MCF 10A (cell line): ENCODE results near the gene RBPJ. TPM values are rescaled to one million over a fixed set of nuclear protein-coding genes. Genes with fewer than 3 reads are reported as not detected.
"Not testable (repeated sequence)": the region's sequence is repeated elsewhere in the genome, so short reads cannot be mapped to it uniquely, and the experiment has no call there.

Experiments
- BruUV-seq: library from RNA; stranded (reverse); fragments of 400-500 nt; replicated peaks from 2 replicates; lab custom pipeline; 2021; lab: Mats Ljungman, UMichigan
- CTCF ChIA-PET: fragments of 300-600 bp; sonication (Branson Sonifier 250); formaldehyde crosslinking; extraction: SDS; loops from one replicate; lab custom pipeline; 2021; ENCODE audit warnings: antibody characterized with exemption, inconsistent platforms; lab: Yijun Ruan, JAX
- POLR2A ChIA-PET: fragments of 300-600, 350-650 bp; sonication (Branson Sonifier 250); formaldehyde crosslinking; extraction: SDS; loops from one replicate; lab custom pipeline; 2020; ENCODE audit warnings: antibody characterized with exemption, inconsistent platforms; lab: Yijun Ruan, JAX
- DNase-seq: peaks from one replicate; pipeline ENCODE4 v3.0.0-alpha.2; 2018; ENCODE audit not compliant: unreplicated experiment
- H3K27ac Mint-ChIP-seq: one replicate; pipeline ENCODE4 v1.8.0; 2022; ENCODE audit warnings: mild to moderate bottlenecking, low read depth, mixed read lengths; ENCODE audit not compliant: unreplicated experiment
- H3K27me3 Mint-ChIP-seq: one replicate; pipeline ENCODE4 v1.8.0; 2022; ENCODE audit warnings: mixed read lengths; ENCODE audit not compliant: insufficient read depth, unreplicated experiment
- H3K36me3 Mint-ChIP-seq: one replicate; pipeline ENCODE4 v1.8.0; 2022; ENCODE audit warnings: mild to moderate bottlenecking, moderate library complexity, mixed read lengths; ENCODE audit not compliant: insufficient read depth, unreplicated experiment
- H3K4me1 Mint-ChIP-seq: one replicate; pipeline ENCODE4 v1.8.0; 2022; ENCODE audit warnings: mixed read lengths; ENCODE audit not compliant: insufficient read depth, unreplicated experiment
- H3K4me3 Mint-ChIP-seq: one replicate; pipeline ENCODE4 v1.8.0; 2022; ENCODE audit warnings: mild to moderate bottlenecking, moderate library complexity, mixed read lengths; ENCODE audit not compliant: unreplicated experiment
- H3K9me3 Mint-ChIP-seq: one replicate; pipeline ENCODE4 v1.8.0; 2022; ENCODE audit warnings: mixed read lengths; ENCODE audit not compliant: unreplicated experiment
- CTCF ChIP-seq: fragments of 200-600 bp; IDR thresholded peaks from one replicate; pipeline ENCODE4 v1.8.0; 2022; ENCODE audit warnings: antibody characterized with exemption, mild to moderate bottlenecking; ENCODE audit not compliant: unreplicated experiment
- intact Hi-C: fragments of 100-400 bp; cut with micrococcal nuclease; formaldehyde crosslinking; loops from 2 replicates; pipeline ENCODE4 v1.14.1; 2022
- total RNA-seq: library from RNA; stranded (reverse); gene quantifications from 2 replicates; pipeline ENCODE4 v1.2.3, GENCODE V29; 2022

RBPJ gene
- total RNA-seq, 1 experiment from 2014 or later = 74.4 TPM

DNA sequence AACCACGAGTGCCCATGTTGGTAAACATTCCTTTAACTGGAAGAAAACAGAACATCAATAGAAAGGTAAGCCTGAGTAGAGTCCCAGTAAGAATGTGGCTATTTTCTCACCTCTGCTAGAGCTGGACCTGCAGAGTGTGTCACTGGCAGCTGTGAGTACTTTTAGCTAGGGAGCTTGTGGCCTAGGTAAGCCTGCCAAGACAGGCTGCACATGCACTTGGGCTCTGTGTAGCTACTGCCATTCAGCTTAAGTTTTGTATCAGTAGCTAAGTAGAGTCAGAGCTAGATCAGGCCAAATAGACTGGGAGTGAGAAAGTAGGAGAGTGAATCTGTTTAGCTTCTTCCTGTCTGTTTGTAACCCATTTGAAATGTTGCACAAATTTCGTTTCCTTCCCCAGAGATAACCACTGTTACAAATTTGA, 35.3 kb downstream of the RBPJ start:
- no peak for TF ChIP-seq CTCF
- intact Hi-C loops = no loop called here
- no peak overlapping the region for H3K27ac Mint-ChIP-seq
- DNase-seq = no peak
- ChIA-PET POLR2A (interaction anchor here (1.0 to 1.3 kb wide), 3 partner anchors 12 to 26 kb away, joined by 3 read pairs; no protein-coding TSS in a partner anchor), CTCF (no interaction called here)
- no peaks in the 10 kb centered on the region for H3K9me3 Mint-ChIP-seq
- peaks cover 3% of the 10 kb centered on the region for H3K4me1 Mint-ChIP-seq
- no peak overlapping the region for H3K4me3 Mint-ChIP-seq
- no peaks in the 10 kb centered on the region for H3K27me3 Mint-ChIP-seq
- no peaks in the 10 kb centered on the region for H3K36me3 Mint-ChIP-seq
- BruUV-seq = no TSS peak

GRCh38 chr4:26359521-26359920, 38.7 kb downstream of the RBPJ start:
- intact Hi-C loops, H3K4me1 Mint-ChIP-seq, BruUV-seq, H3K4me3 Mint-ChIP-seq, H3K36me3 Mint-ChIP-seq, H3K27me3 Mint-ChIP-seq, H3K9me3 Mint-ChIP-seq, DNase-seq, H3K27ac Mint-ChIP-seq, POLR2A ChIA-PET: not testable (repeated sequence)
- CTCF ChIA-PET = interaction anchor here (0.6 to 0.9 kb wide), 2 partner anchors 13 to 74 kb away, joined by 3 to 4 read pairs; no protein-coding TSS in a partner anchor

DNA sequence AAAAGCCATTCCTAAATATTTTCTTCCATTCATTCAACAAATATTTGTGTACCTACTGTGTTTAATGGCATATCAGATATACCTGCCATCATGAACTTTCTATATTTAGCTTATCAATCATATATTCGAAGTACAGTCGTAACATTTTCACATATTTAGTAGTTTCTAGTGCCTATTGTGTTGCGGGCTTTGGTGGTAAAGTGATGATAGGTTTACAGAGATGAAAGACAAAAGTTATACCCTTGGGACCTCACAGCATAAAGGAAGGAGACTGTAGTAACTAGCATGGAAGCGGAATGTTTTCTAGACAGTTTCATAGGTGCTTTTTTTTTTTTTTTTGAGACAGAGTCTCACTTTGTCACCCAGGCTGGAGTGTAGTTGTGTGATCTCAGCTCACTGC, 39.5 kb downstream of the RBPJ start:
- no peak for DNase-seq
- H3K4me3 Mint-ChIP-seq = no peak overlapping the region
- TF ChIP-seq CTCF = no peak
- H3K27me3 Mint-ChIP-seq = no peaks in the 10 kb centered on the region
- CTCF ChIA-PET = interaction anchor here (0.5 to 0.9 kb wide), 2 partner anchors 12 to 33 kb away, joined by 3 to 4 read pairs; no protein-coding TSS in a partner anchor
- no peaks in the 10 kb centered on the region for H3K9me3 Mint-ChIP-seq
- no TSS peak for BruUV-seq
- intact Hi-C loops = no loop called here
- POLR2A ChIA-PET = no interaction called here
- peaks cover 3% of the 10 kb centered on the region for H3K4me1 Mint-ChIP-seq
- H3K36me3 Mint-ChIP-seq = no peaks in the 10 kb centered on the region
- H3K27ac Mint-ChIP-seq = no peak overlapping the region

GRCh38 chr4:26360864-26361263, 40.0 kb downstream of the RBPJ start:
- ChIA-PET POLR2A (no interaction called here), CTCF (interaction anchor here (0.5 to 1.5 kb wide), 3 partner anchors 31 to 373 kb away, joined by 3 to 5 read pairs (median 3); no protein-coding TSS in a partner anchor)
- Mint-ChIP-seq H3K27me3 (no peaks in the 10 kb centered on the region), H3K9me3 (no peaks in the 10 kb centered on the region), H3K4me3 (no peak overlapping the region), H3K4me1 (peaks cover 3% of the 10 kb centered on the region), H3K36me3 (no peaks in the 10 kb centered on the region), H3K27ac (no peak overlapping the region)
- no peak for TF ChIP-seq CTCF
- intact Hi-C loops = no loop called here
- BruUV-seq = no TSS peak
- no peak for DNase-seq
